H1 (cell line): ENCODE measurements around the gene TBC1D24. TPM values are rescaled to one million over a fixed set of nuclear protein-coding genes. Genes with fewer than 3 reads are reported as not detected.

Source experiments
- CTCF ChIA-PET: fragments of 300-600 bp; sonication (Branson Sonifier 250); formaldehyde crosslinking; loops from one replicate; lab custom pipeline; 2021; ENCODE audit not compliant: partially characterized antibody; lab: Charles Lee
- POLR2A ChIA-PET: fragments of 300-600 bp; sonication (Branson Sonifier 250); formaldehyde crosslinking; loops from one replicate; lab custom pipeline; 2021; ENCODE audit warnings: inconsistent platforms; ENCODE audit not compliant: partially characterized antibody; lab: Charles Lee
- DNase-seq, 2 experiments: peaks; one replicate each; pipeline versions ENCODE4 v3.0.0 to v3.0.0-alpha.2; 2010 to 2022; ENCODE audit warnings: low spot score in 2 of 2, low read depth in 1 of 2, mixed read lengths in 1 of 2
- FAIRE-seq: peaks from 2 replicates; lab custom pipeline; 2011; peaks lifted over from hg19 to GRCh38; lab: Jason Lieb, UNC
- H2AFZ ChIP-seq: 2 replicates; pipeline ENCODE4 v1.8.1; 2012; ENCODE audit warnings: low read length, inconsistent platforms
- H2AK5ac ChIP-seq: 2 replicates; pipeline ENCODE4 v1.6.1; 2013; ENCODE audit warnings: low read depth, low read length
- H2BK120ac ChIP-seq: replicated peaks from 2 replicates; pipeline ENCODE3; 2013; ENCODE audit warnings: low read depth, low read length, inconsistent platforms
- H2BK12ac ChIP-seq: 2 replicates; pipeline ENCODE4 v1.6.1; 2013; ENCODE audit warnings: low read depth, low read length
- H2BK15ac ChIP-seq: 2 replicates; pipeline ENCODE4 v1.6.1; 2013; ENCODE audit warnings: low read length
- H2BK20ac ChIP-seq: 2 replicates; pipeline ENCODE4 v1.6.1; 2013; ENCODE audit warnings: low read length
- H2BK5ac ChIP-seq: 2 replicates; pipeline ENCODE4 v1.6.1; 2013; ENCODE audit warnings: low read depth, low read length
- H3K14ac ChIP-seq: 2 replicates; pipeline ENCODE4 v1.6.1; 2013; ENCODE audit warnings: inconsistent platforms; ENCODE audit not compliant: insufficient read length
- H3K18ac ChIP-seq: 2 replicates; pipeline ENCODE4 v1.6.1; 2013; ENCODE audit warnings: low read length; ENCODE audit errors: extremely low read depth
- H3K23ac ChIP-seq: 2 replicates; pipeline ENCODE4 v1.6.1; 2013; ENCODE audit warnings: inconsistent platforms; ENCODE audit not compliant: insufficient read length
- H3K23me2 ChIP-seq: 2 replicates; pipeline ENCODE4 v1.6.1; 2013; ENCODE audit warnings: low read depth, low read length
- H3K27ac ChIP-seq: 2 replicates; pipeline ENCODE4 v1.6.1; 2011; ENCODE audit warnings: low read depth, low read length, inconsistent platforms
- H3K27me3 ChIP-seq, 4 experiments: replicated peaks in 1 of 4; 1 replicate in 1 of 4; 2 replicates in 3 of 4; pipeline versions ENCODE4 v1.6.1 to v1.8.1; 2011 to 2013; ENCODE audit warnings: low read length in 3 of 4, mild to moderate bottlenecking in 3 of 4, inconsistent platforms in 2 of 4, mixed read lengths in 2 of 4, moderate library complexity in 1 of 4; ENCODE audit not compliant: control insufficient read depth in 3 of 4, insufficient read depth in 3 of 4; ENCODE audit errors: extremely low read depth in 1 of 4
- H3K36me3 ChIP-seq, 4 experiments: 2 replicates each; pipeline versions ENCODE4 v1.6.1 to v1.8.1; 2011 to 2013; ENCODE audit warnings: mild to moderate bottlenecking in 4 of 4, low read length in 3 of 4, moderate library complexity in 2 of 4, control low read depth in 1 of 4, inconsistent platforms in 1 of 4; ENCODE audit not compliant: insufficient read depth in 4 of 4, control insufficient read depth in 2 of 4
- H3K4ac ChIP-seq: replicated peaks from 2 replicates; pipeline ENCODE3; 2013; ENCODE audit warnings: low read length, low read depth, mixed read lengths, inconsistent platforms; ENCODE audit not compliant: insufficient read length
- H3K4me1 ChIP-seq, 4 experiments: replicated peaks in 1 of 4; 1 replicate in 1 of 4; 2 replicates in 3 of 4; pipeline versions ENCODE4 v1.6.1 to v1.8.1; 2011 to 2013; ENCODE audit warnings: low read length in 3 of 4, inconsistent platforms in 2 of 4, mixed read lengths in 1 of 4; ENCODE audit not compliant: insufficient read depth in 4 of 4, control insufficient read depth in 3 of 4
- H3K4me2 ChIP-seq, 2 experiments: 2 replicates each; pipeline versions ENCODE4 v1.6.1 to v1.8.1; 2011 to 2013; ENCODE audit warnings: low read depth in 2 of 2, low read length in 2 of 2, control low read depth in 1 of 2, inconsistent platforms in 1 of 2, mild to moderate bottlenecking in 1 of 2; ENCODE audit not compliant: insufficient read depth in 1 of 2
- H3K4me3 ChIP-seq, 4 experiments: fragments of 200-600, 300-600 bp in 1 of 4; sonication (generic), shearing (Covaris generic), sonication (Bioruptor Twin) in 1 of 4; 2 replicates each; pipeline versions ENCODE4 v1.5.1 to v1.8.1; 2011 to 2016; ENCODE audit warnings: low read length in 4 of 4, low read depth in 3 of 4, control low read depth in 2 of 4, inconsistent platforms in 2 of 4, mild to moderate bottlenecking in 2 of 4, mixed read lengths in 1 of 4, moderate library complexity in 1 of 4; ENCODE audit not compliant: insufficient read depth in 2 of 4; ENCODE audit errors: extremely low read depth in 1 of 4
- H3K56ac ChIP-seq: replicated peaks from 2 replicates; pipeline ENCODE3; 2013; ENCODE audit warnings: low read depth, mild to moderate bottlenecking, mixed read lengths, low read length, inconsistent platforms; ENCODE audit not compliant: insufficient read length
- H3K79me1 ChIP-seq: 2 replicates; pipeline ENCODE4 v1.6.1; 2013; ENCODE audit warnings: low read depth, low read length, control low read depth
- H3K79me2 ChIP-seq, 2 experiments: 2 replicates each; pipeline versions ENCODE4 v1.6.1 to v1.8.1; 2012 to 2013; ENCODE audit warnings: low read length in 2 of 2, mild to moderate bottlenecking in 2 of 2, inconsistent platforms in 1 of 2; ENCODE audit not compliant: insufficient read depth in 2 of 2, control insufficient read depth in 1 of 2
- H3K9ac ChIP-seq, 4 experiments: replicated peaks in 1 of 4; 1 replicate in 1 of 4; 2 replicates in 3 of 4; pipeline versions ENCODE4 v1.6.1 to v1.8.1; 2011 to 2013; ENCODE audit warnings: low read depth in 3 of 4, low read length in 3 of 4, control low read depth in 2 of 4, mild to moderate bottlenecking in 2 of 4, moderate library complexity in 2 of 4, inconsistent platforms in 1 of 4; ENCODE audit errors: extremely low read depth in 1 of 4
- H3K9me3 ChIP-seq, 2 experiments: 2 replicates each; pipeline versions ENCODE4 v1.6.1 to v1.8.1; 2012 to 2013; ENCODE audit warnings: mild to moderate bottlenecking in 2 of 2, moderate library complexity in 2 of 2, control low read depth in 1 of 2, inconsistent platforms in 1 of 2, low read depth in 1 of 2, low read length in 1 of 2, mixed read lengths in 1 of 2; ENCODE audit not compliant: insufficient read depth in 2 of 2
- H4K20me1 ChIP-seq, 2 experiments: replicated peaks in 1 of 2; 2 replicates each; pipeline versions ENCODE3 to v1.8.1; 2011 to 2013; ENCODE audit warnings: inconsistent platforms in 2 of 2, low read length in 2 of 2, mild to moderate bottlenecking in 1 of 2; ENCODE audit not compliant: insufficient read depth in 2 of 2, control insufficient read depth in 1 of 2
- H4K5ac ChIP-seq: 2 replicates; pipeline ENCODE4 v1.6.1; 2013; ENCODE audit warnings: low read length, low read depth, mixed read lengths, inconsistent platforms; ENCODE audit not compliant: insufficient read length
- H4K8ac ChIP-seq: 2 replicates; pipeline ENCODE4 v1.8.0; 2013; ENCODE audit warnings: mild to moderate bottlenecking, moderate library complexity, low read length, inconsistent platforms; ENCODE audit not compliant: insufficient read depth; ENCODE audit errors: extremely low read depth
- H4K91ac ChIP-seq: replicated peaks from 2 replicates; pipeline ENCODE3; 2013; ENCODE audit warnings: low read length, mixed read lengths, inconsistent platforms; ENCODE audit not compliant: insufficient read length
- POU5F1 ChIP-seq: IDR thresholded peaks from 2 replicates; pipeline ENCODE4 v1.6.1; 2011; ENCODE audit warnings: low read depth, mild to moderate bottlenecking, low read length, moderate library complexity
- WGBS, 2 experiments: shearing (Covaris generic) in 1 of 2; methylation state at CpG; one replicate each; pipeline versions ENCODE4 v1.1.6 to v1.1.7; 2013 to 2015; ENCODE audit warnings: low lambda C conversion rate in 2 of 2, mixed read lengths in 2 of 2, inconsistent platforms in 1 of 2, low coverage in 1 of 2, missing lambda C conversion rate in 1 of 2; ENCODE audit not compliant: insufficient replicate concordance in 2 of 2, insufficient coverage in 1 of 2, insufficient read length in 1 of 2; ENCODE audit errors: extremely low coverage in 1 of 2, missing lambda C conversion rate in 1 of 2; 5-methylcytosine and 5-hydroxymethylcytosine counted together
- polyA plus RNA-seq, 7 experiments: library from polyadenylated mRNA; depleted of rRNA in 3 of 7; stranded (reverse) in 5 of 7; unstranded in 2 of 7; fragments of >200 nt in 5 of 7; fragments of 200-250 nt in 2 of 7; gene quantifications; 1 replicate in 5 of 7; 2 replicates in 1 of 7; 4 replicates in 1 of 7; pipeline versions ENCODE4 v1.2.1 to v1.2.3, GENCODE V29; 2011 to 2013; ENCODE audit warnings: missing spikeins in 2 of 7, mixed read lengths in 2 of 7
- total RNA-seq: library from RNA; stranded (reverse); fragmentation: NEBNext Ultra II Directional; extraction: Animal tissue kit (Norgen Biotek cat#: 25700); gene quantifications from 2 replicates; pipeline ENCODE4 v1.2.1, GENCODE V29; 2021

Gene TBC1D24
- total and polyA plus RNA-seq, 2 of the 8 experiments (the other 6 are each of a cell fraction or from before 2014, with no cell fraction given), result 8.7 to 21.5 TPM

DNA sequence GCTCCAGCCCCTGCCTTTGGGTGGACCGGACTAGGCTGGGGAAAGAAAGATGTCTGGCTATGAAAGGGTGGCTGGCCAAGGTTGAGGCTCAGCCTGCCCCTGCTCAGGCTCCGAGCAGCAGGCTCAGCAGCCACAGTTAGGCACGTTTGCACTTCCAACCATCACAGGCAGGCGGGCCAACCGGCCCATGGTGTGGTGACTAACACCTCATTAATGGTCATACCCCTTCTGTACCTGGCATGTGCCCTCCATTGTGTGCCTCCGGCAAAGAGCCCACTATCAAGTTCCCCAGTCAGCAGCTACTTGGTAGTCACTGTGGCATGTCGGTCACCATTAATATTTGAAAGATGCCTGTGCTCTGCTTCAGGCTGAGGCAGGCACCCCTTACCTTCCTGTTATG is 6.7 kb downstream of the TBC1D24 start:
- H3K27me3 ChIP-seq, result peaks cover 0 to 2% (median under 1%) of the 10 kb centered on the region in 4 experiments; a peak in 1 of 7 replicates
- H3K4me2 ChIP-seq, result no peak overlapping the region
- H4K91ac ChIP-seq, result no peak overlapping the region
- WGBS, 2 experiments, result 88% methylated on average over 7 of the region's 7 CpGs; no CpG with 5 or more reads in 1 of the 2 experiments
- H2BK20ac ChIP-seq, result no peak overlapping the region
- no peaks in the 10 kb centered on the region for H3K23me2 ChIP-seq
- H3K4me3 ChIP-seq, result no peak overlapping the region
- no peak overlapping the region for H3K9ac ChIP-seq
- H3K27ac ChIP-seq, result no peak overlapping the region
- no peak overlapping the region for H2BK15ac ChIP-seq
- H2BK12ac ChIP-seq, result no peak overlapping the region
- FAIRE-seq (no peak), DNase-seq (no peak)
- H3K18ac ChIP-seq, result no peak overlapping the region
- ChIA-PET POLR2A (interaction anchor here (0.6 to 2.0 kb wide), 4 partner anchors 14 to 329 kb away, joined by 3 to 6 read pairs (median 4); no protein-coding TSS in a partner anchor), CTCF (interaction anchor here (1.5 to 2.9 kb wide), 2 partner anchors 13 to 20 kb away, joined by 5 to 23 read pairs; no protein-coding TSS in a partner anchor)
- no peaks in the 10 kb centered on the region for H3K9me3 ChIP-seq
- H2BK5ac ChIP-seq, result no peak overlapping the region
- H2AFZ ChIP-seq, result no peak overlapping the region
- no peaks in the 10 kb centered on the region for H3K36me3 ChIP-seq
- peaks cover 0 to 2% of the 10 kb centered on the region in 2 experiments; a peak in 1 of 4 replicates for H3K79me2 ChIP-seq
- no peak overlapping the region for H4K5ac ChIP-seq
- TF ChIP-seq POU5F1, result no peak
- peak overlapping the region; percentile 74 for H4K8ac ChIP-seq
- H4K20me1 ChIP-seq, result peaks cover 7% of the 10 kb centered on the region in 2 experiments
- H3K23ac ChIP-seq, result no peak overlapping the region
- H3K79me1 ChIP-seq, result peaks cover 25% of the 10 kb centered on the region
- no peak overlapping the region for H2BK120ac ChIP-seq
- no peak overlapping the region for H3K56ac ChIP-seq
- no peak overlapping the region for H2AK5ac ChIP-seq
- H3K4me1 ChIP-seq, result no peaks in the 10 kb centered on the region; a peak in 1 of 7 replicates
- no peak overlapping the region for H3K4ac ChIP-seq
- H3K14ac ChIP-seq, result no peak overlapping the region
